Keratinocyte (primary cell): Measurements from ENCODE around the gene NUDT14. TPM values are rescaled to one million over a fixed set of nuclear protein-coding genes. Genes with fewer than 3 reads are reported as not detected.

ENCODE experiments used
- DNase-seq: peaks from one replicate; pipeline ENCODE4 v3.0.0-alpha.2; 2011; ENCODE audit warnings: low read depth, missing footprints, low spot score
- FAIRE-seq: peaks from 2 replicates; lab custom pipeline; 2011; peaks lifted over from hg19 to GRCh38; lab: Jason Lieb, UNC
- H2AFZ ChIP-seq: 2 replicates; pipeline ENCODE4 v1.6.0; 2012; ENCODE audit warnings: low read length, control low read depth, inconsistent platforms; ENCODE audit not compliant: control insufficient read depth
- H3K27ac ChIP-seq: 2 replicates; pipeline ENCODE4 v1.5.1; 2011; ENCODE audit warnings: low read length; ENCODE audit not compliant: control insufficient read depth, insufficient read depth
- H3K27me3 ChIP-seq: 3 replicates; pipeline ENCODE4 v1.6.0; 2011; ENCODE audit warnings: low read length; ENCODE audit not compliant: control insufficient read depth, insufficient read depth; ENCODE audit errors: extremely low read depth
- H3K36me3 ChIP-seq, 2 experiments: 2 replicates in 1 of 2; 3 replicates in 1 of 2; pipeline ENCODE4 v1.5.1; 2011; ENCODE audit warnings: low read length in 2 of 2, mild to moderate bottlenecking in 1 of 2; ENCODE audit not compliant: control insufficient read depth in 2 of 2, insufficient read depth in 2 of 2; ENCODE audit errors: extremely low read depth in 1 of 2
- H3K4me1 ChIP-seq: 3 replicates; pipeline ENCODE4 v1.5.1; 2011; ENCODE audit warnings: low read length; ENCODE audit not compliant: control insufficient read depth, insufficient read depth; ENCODE audit errors: extremely low read depth
- H3K4me2 ChIP-seq: 3 replicates; pipeline ENCODE4 v1.6.0; 2011; ENCODE audit warnings: low read depth, low read length; ENCODE audit not compliant: control insufficient read depth, insufficient read depth; ENCODE audit errors: extremely low read depth
- H3K4me3 ChIP-seq, 3 experiments: fragments of 200-600 bp in 1 of 3; sonication (generic) in 1 of 3; 2 replicates in 2 of 3; 3 replicates in 1 of 3; pipeline ENCODE4 v1.5.1; 2011 to 2016; ENCODE audit warnings: low read length in 3 of 3, mild to moderate bottlenecking in 3 of 3, control low read depth in 2 of 3, inconsistent platforms in 1 of 3, low read depth in 1 of 3, mixed read lengths in 1 of 3, mixed run types in 1 of 3, moderate library complexity in 1 of 3; ENCODE audit not compliant: control insufficient read depth in 2 of 3, insufficient read depth in 2 of 3; ENCODE audit errors: extremely low read depth in 1 of 3
- H3K79me2 ChIP-seq: 2 replicates; pipeline ENCODE4 v1.6.0; 2012; ENCODE audit warnings: low read length; ENCODE audit not compliant: control insufficient read depth, insufficient read depth
- H3K9ac ChIP-seq: 3 replicates; pipeline ENCODE4 v1.6.0; 2011; ENCODE audit warnings: low read length; ENCODE audit not compliant: control insufficient read depth, insufficient read depth; ENCODE audit errors: extremely low read depth
- H3K9me1 ChIP-seq: 3 replicates; pipeline ENCODE4 v1.6.0; 2011; ENCODE audit warnings: low read length; ENCODE audit not compliant: control insufficient read depth, insufficient read depth; ENCODE audit errors: extremely low read depth
- H3K9me3 ChIP-seq: 2 replicates; pipeline ENCODE4 v1.5.1; 2012; ENCODE audit warnings: low read depth, low read length; ENCODE audit not compliant: control insufficient read depth
- H4K20me1 ChIP-seq: 3 replicates; pipeline ENCODE4 v1.6.0; 2011; ENCODE audit warnings: low read length; ENCODE audit not compliant: control insufficient read depth, insufficient read depth; ENCODE audit errors: extremely low read depth
- EZH2 ChIP-seq: IDR thresholded peaks from one replicate; pipeline ENCODE4 v1.6.1; 2012; ENCODE audit warnings: inconsistent platforms, mild to moderate bottlenecking, low read length, moderate library complexity
- dilution Hi-C: fragments of 300-500 bp; cut with MboI; formaldehyde crosslinking; loops from one replicate; pipeline ENCODE4 v1.7.0; 2020; ENCODE audit warnings: low sequenced_read_pairs; ENCODE audit not compliant: extremely low pct_ligation_motif_present
- polyA plus RNA-seq, 5 experiments: library from polyadenylated mRNA; depleted of rRNA in 3 of 5; stranded (reverse) in 3 of 5; stranded (forward) in 1 of 5; unstranded in 1 of 5; fragments of >200 nt; gene quantifications; 1 replicate in 1 of 5; 2 replicates in 3 of 5; 3 replicates in 1 of 5; pipeline versions ENCODE4 v1.2.1 to v1.2.3, GENCODE V29; 2011 to 2012; ENCODE audit warnings: missing spikeins in 2 of 5, low read depth in 1 of 5, low replicate concordance in 1 of 5
- TF ChIP-seq, protein P1 (sequence below), 3 experiments: IDR thresholded peaks in 1 of 3; conservative IDR thresholded peaks in 1 of 3; optimal IDR thresholded peaks in 1 of 3; 2 replicates in 2 of 3; 3 replicates in 1 of 3; pipeline versions ENCODE3 to v1.5.1; 2011; ENCODE audit warnings: low read length in 3 of 3, mild to moderate bottlenecking in 3 of 3, moderate library complexity in 2 of 3, control low read depth in 1 of 3, inconsistent platforms in 1 of 3; ENCODE audit not compliant: insufficient read depth in 2 of 3; ENCODE audit errors: extremely low read depth in 1 of 3

Gene NUDT14
- polyA plus RNA-seq, 1 donor (not counting 4 experiments of a cell fraction or from before 2014, with no cell fraction given) = 15.6 TPM

DNA sequence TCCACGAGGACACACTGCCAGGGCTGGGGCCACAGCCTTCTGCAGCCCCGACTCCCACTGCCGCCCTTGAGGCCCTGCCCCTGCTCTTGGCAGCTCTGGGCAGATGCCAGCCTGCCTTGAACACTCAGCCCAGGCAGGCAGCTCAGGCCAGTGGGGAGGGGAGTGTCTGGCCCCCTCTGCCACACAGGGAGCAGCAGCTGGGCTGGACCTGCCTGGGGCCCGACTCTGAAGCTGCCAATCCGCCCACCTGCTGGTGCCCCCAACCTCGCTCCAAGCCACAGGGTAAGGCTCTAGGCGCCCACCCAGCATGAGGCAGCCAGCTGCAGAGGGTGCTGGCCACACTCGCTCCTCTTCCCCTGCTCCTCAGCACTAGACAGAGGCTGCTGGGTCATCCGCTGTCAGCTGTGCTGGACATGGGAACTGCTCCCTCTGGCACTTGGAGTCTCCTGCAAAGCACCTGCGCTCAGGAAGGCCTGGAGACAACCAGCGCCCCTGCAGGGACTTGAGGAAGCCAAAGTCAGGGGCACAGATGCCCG lies 24.6 kb upstream of the NUDT14 start:
- H3K4me2 ChIP-seq = no peak overlapping the region
- no peak for FAIRE-seq
- peaks cover 11% of the 10 kb centered on the region for H3K4me1 ChIP-seq
- H4K20me1 ChIP-seq = no peaks in the 10 kb centered on the region
- no peak overlapping the region for H2AFZ ChIP-seq
- peaks cover 0 to 3% of the 10 kb centered on the region in 2 experiments for H3K36me3 ChIP-seq
- no peaks in the 10 kb centered on the region for H3K9me3 ChIP-seq
- dilution Hi-C loops = no loop called here
- no peaks in the 10 kb centered on the region for H3K9me1 ChIP-seq
- no peak for DNase-seq
- no peak overlapping the region for H3K27ac ChIP-seq
- TF ChIP-seq EZH2 = no peak
- TF ChIP-seq, protein P1, sequence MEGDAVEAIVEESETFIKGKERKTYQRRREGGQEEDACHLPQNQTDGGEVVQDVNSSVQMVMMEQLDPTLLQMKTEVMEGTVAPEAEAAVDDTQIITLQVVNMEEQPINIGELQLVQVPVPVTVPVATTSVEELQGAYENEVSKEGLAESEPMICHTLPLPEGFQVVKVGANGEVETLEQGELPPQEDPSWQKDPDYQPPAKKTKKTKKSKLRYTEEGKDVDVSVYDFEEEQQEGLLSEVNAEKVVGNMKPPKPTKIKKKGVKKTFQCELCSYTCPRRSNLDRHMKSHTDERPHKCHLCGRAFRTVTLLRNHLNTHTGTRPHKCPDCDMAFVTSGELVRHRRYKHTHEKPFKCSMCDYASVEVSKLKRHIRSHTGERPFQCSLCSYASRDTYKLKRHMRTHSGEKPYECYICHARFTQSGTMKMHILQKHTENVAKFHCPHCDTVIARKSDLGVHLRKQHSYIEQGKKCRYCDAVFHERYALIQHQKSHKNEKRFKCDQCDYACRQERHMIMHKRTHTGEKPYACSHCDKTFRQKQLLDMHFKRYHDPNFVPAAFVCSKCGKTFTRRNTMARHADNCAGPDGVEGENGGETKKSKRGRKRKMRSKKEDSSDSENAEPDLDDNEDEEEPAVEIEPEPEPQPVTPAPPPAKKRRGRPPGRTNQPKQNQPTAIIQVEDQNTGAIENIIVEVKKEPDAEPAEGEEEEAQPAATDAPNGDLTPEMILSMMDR (optimal IDR thresholded peaks at IDR 0.05 in 1 of 3, IDR thresholded peaks at IDR 0.05 in 1 of 3, conservative IDR thresholded peaks at IDR 0.05 in 1 of 3; ENCODE audit: extremely low read depth in 1 of 3, insufficient read depth in 2 of 3, low read length in 3 of 3) = no peak
- H3K79me2 ChIP-seq = no peaks in the 10 kb centered on the region
- H3K4me3 ChIP-seq = no peak overlapping the region
- no peaks in the 10 kb centered on the region for H3K27me3 ChIP-seq
- H3K9ac ChIP-seq = no peak overlapping the region

DNA sequence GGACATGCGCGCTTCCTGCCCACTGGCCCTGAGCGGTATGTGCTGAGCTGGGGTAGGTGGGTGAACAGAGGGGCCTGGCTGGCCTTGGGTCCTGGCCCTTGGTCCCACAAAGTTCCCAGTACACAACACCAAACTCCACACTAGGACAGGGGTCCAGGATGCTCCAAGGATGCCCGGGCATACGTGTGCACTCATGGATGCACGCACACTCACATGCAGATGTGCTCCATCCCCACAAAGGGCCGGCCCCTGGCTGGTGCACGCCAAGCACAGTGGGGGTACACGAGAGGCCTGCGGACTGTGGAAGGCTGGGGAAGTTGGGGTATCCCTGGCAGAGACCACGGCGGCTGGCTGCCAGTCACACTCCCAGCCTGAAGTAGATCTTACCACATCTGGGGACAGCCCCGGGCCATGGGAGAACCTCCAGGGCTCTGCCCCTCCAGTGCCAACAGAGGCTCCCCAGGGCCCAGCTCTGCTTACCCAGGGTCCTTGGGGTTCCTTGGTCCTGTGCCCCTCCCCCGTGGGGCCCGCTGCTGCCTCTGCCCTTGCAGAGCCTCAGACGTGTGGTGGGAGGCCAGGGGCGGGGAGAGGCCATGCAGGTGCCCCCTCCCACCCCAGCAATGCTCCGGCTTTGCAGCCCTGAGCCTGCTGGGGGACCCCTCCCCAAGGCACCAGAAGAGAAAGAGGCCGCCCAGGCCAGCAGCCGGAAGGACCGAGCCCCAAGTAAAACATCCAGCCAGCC lies 24.0 kb upstream of the NUDT14 start:
- dilution Hi-C loops = no loop called here
- H3K27me3 ChIP-seq = no peaks in the 10 kb centered on the region
- no peak overlapping the region for H2AFZ ChIP-seq
- FAIRE-seq (no peak), DNase-seq (no peak)
- no peak overlapping the region for H3K27ac ChIP-seq
- no peaks in the 10 kb centered on the region for H4K20me1 ChIP-seq
- H3K79me2 ChIP-seq = no peaks in the 10 kb centered on the region
- H3K36me3 ChIP-seq = peaks cover 0 to 3% of the 10 kb centered on the region in 2 experiments
- no peaks in the 10 kb centered on the region for H3K9me1 ChIP-seq
- no peak overlapping the region for H3K9ac ChIP-seq
- H3K4me1 ChIP-seq = peaks cover 11% of the 10 kb centered on the region
- H3K9me3 ChIP-seq = no peaks in the 10 kb centered on the region
- TF ChIP-seq, protein P1 (optimal IDR thresholded peaks at IDR 0.05 in 1 of 3, IDR thresholded peaks at IDR 0.05 in 1 of 3, conservative IDR thresholded peaks at IDR 0.05 in 1 of 3; ENCODE audit: extremely low read depth in 1 of 3, insufficient read depth in 2 of 3, low read length in 3 of 3) = no peak
- TF ChIP-seq EZH2 = no peak
- no peak overlapping the region for H3K4me3 ChIP-seq
- peak overlapping the region; percentile 35 for H3K4me2 ChIP-seq
